ENCODE data around the gene ATOSB.

- no peak for TF ChIP-seq POLR2A (IDR thresholded peaks at IDR 0.05)
- TF ChIP-seq CTCF (IDR thresholded peaks at IDR 0.05) = no peak
These were observed 10.5 kb downstream of the ATOSB start for GRCh38 chr9:35105126-35105525.
